Skeletal muscle satellite cell (primary cell): ENCODE results near the gene DMKN.

ENCODE experiments used
- H3K27me3 ChIP-seq: 2 replicates; pipeline ENCODE4 v1.7.0; 2013; ENCODE audit warnings: low read length; ENCODE audit not compliant: control insufficient read depth, insufficient read depth
- H3K36me3 ChIP-seq: 2 replicates; pipeline ENCODE4 v1.7.0; 2013; ENCODE audit warnings: mild to moderate bottlenecking, control low read depth, low read length; ENCODE audit not compliant: insufficient read depth
- H3K4me1 ChIP-seq: 2 replicates; pipeline ENCODE4 v1.7.0; 2013; ENCODE audit warnings: low read length; ENCODE audit not compliant: control insufficient read depth, insufficient read depth
- H3K4me2 ChIP-seq: 2 replicates; pipeline ENCODE4 v1.7.0; 2013; ENCODE audit warnings: mild to moderate bottlenecking, low read length
- H3K4me3 ChIP-seq: 2 replicates; pipeline ENCODE4 v1.7.0; 2013; ENCODE audit warnings: low read length
- H3K9ac ChIP-seq: 2 replicates; pipeline ENCODE4 v1.7.0; 2013; ENCODE audit warnings: mild to moderate bottlenecking, low read depth, low read length, moderate library complexity
- H3K9me3 ChIP-seq: replicated peaks from 2 replicates; pipeline ENCODE4 v1.7.0; 2013; ENCODE audit warnings: mild to moderate bottlenecking, control low read depth, low read length

DMKN gene

DNA sequence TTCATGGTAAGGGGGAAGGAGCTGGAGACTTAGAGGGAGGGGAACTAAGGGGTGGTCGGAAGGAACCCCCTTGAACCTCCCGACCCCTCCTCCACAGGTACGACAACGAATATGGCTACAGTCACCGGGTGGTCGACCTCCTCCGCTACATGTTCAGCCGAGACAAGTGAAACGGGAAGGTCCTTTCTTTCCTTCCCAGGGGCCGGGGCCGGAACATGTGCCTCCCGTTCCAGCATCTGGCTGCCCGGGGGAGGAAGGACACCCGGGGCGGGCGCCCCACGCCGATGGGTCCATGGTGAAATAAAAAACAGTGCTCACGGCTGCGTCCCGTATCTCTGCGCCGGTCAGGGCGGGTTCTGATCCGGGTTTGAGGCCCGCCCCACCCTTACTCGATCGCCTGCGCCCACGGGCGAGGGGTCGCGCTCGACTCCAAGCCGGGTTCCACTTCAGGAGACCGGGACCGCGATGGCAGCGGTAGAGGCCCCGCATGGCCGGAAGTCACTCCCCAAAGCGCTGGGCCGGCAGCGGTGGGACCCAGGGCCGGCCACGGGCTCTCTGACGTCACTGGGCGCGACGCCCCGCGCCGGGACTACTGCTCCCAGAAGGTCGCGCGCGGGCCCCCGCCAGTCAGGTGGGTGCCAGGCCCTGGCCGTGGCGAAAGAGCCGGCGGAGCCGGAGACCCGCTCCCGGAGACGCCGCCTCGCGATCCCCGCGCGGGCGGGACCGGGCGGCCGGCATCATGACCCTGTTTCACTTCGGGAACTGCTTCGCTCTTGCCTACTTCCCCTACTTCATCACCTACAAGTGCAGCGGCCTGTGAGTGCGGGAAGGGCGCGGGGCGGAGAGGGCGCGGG is 31.8 kb upstream of the DMKN start, which contains the start of gene TMEM147:
Gene TMEM147, plus strand, starts transcription at position 626 of the 854 bp plus-strand sequence. Its CDS starts 114 bp downstream, at position 740.
- Histone ChIP-seq H3K4me2 (peak within 1 kb of the TSS; percentile 99), H3K9me3 (no peaks in the 10 kb centered on the region), H3K4me3 (peak within 1 kb of the TSS; percentile 99), H3K4me1 (peaks cover 18% of the 10 kb centered on the region), H3K27me3 (no peaks in the 10 kb centered on the region), H3K36me3 (peaks cover 3% of the 10 kb centered on the region), H3K9ac (peak within 1 kb of the TSS; percentile 99)

DNA sequence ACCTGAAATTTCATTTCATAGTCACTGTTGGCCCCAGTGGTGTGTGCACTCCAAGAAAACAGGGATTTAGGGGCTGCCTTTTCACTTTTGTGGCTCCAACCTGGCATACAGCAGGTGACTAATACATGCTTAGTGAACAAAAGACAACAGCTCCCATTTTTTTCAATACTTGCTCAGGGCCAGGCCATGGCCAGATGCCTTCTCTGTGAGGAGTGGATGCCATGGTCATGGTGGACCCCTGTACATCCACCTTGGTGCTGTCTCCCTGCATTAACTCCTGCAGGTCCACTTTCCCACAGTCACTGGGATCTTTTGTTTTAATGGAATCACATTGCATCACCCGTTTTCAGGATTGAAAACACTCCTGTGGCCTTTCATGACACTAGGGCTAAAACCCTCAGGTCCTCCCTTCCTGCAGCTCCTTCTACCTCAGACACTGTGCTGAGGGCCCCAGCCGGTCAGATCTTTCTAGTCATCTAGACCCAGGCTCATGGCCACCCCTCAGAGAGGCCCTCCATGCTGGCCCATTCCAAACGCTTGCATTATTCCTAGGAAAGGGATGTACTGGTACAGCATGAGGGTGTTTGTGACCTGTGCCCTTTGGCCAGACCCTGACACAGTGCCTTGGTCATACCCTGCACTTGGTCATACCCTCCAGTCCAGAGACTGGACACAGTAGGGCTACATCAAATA is 30.8 kb upstream of the DMKN start:
- Histone ChIP-seq H3K4me1 (peaks cover 18% of the 10 kb centered on the region), H3K27me3 (no peaks in the 10 kb centered on the region), H3K36me3 (peaks cover 3% of the 10 kb centered on the region), H3K9me3 (no peaks in the 10 kb centered on the region), H3K4me3 (peak overlapping the region; percentile 99), H3K4me2 (peak overlapping the region; percentile 99), H3K9ac (peak overlapping the region; percentile 99)

DNA sequence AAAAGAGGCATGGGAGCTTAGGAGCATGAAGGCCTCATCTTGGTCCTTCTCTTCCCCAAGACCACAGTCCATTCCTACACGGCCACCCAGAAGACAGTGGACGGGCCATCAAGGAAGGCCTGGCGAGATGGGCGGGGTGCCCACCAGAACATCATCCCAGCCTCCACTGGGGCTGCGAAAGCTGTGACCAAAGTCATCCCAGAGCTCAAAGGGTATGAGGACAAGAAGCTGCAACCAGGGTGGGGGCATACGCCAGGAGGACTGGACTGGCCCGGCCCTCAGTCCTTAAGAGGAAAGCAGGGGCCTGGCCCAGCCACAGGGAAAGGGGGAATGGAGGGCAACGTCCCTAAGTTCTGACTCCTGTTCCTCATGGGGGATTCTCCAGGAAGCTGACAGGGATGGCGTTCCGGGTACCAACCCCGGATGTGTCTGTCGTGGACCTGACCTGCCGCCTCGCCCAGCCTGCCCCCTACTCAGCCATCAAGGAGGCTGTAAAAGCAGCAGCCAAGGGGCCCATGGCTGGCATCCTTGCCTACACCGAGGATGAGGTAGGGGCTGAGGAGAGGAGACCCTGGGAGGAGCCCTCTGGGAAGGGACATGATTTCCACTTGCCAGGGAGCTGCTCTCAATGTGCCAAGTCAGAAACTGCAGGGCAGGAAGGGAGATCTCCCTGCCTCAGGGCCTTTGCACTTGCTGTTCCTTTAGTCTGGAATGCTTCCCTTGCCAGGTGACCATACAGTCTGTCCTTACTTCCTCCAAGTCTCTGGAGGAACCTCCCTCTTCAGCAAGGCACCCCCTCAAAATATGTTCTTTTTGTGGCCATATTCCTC is 30.0 kb upstream of the DMKN start:
- Histone ChIP-seq H3K4me1 (peaks cover 18% of the 10 kb centered on the region), H3K4me2 (peak overlapping the region; percentile 99), H3K9ac (no peak overlapping the region), H3K9me3 (no peaks in the 10 kb centered on the region), H3K36me3 (peaks cover 2% of the 10 kb centered on the region), H3K4me3 (no peak overlapping the region), H3K27me3 (no peaks in the 10 kb centered on the region)

DNA sequence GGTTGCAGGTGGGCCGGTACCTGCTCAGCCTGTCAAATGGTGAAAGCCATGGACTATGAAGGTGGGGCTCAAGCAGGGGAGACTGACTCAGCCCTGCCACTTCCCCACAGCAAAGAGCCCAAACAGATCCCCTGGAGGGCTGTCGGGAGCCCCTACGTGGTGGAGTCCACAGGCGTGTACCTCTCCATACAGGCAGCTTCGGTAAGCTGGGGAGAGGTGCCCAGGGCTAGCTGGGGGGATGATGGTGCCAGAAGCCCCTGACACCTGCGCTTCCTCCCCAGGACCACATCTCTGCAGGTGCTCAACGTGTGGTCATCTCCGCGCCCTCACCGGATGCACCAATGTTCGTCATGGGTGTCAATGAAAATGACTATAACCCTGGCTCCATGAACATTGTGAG is 28.8 kb upstream of the DMKN start:
- no peak overlapping the region for H3K4me3 ChIP-seq

DNA sequence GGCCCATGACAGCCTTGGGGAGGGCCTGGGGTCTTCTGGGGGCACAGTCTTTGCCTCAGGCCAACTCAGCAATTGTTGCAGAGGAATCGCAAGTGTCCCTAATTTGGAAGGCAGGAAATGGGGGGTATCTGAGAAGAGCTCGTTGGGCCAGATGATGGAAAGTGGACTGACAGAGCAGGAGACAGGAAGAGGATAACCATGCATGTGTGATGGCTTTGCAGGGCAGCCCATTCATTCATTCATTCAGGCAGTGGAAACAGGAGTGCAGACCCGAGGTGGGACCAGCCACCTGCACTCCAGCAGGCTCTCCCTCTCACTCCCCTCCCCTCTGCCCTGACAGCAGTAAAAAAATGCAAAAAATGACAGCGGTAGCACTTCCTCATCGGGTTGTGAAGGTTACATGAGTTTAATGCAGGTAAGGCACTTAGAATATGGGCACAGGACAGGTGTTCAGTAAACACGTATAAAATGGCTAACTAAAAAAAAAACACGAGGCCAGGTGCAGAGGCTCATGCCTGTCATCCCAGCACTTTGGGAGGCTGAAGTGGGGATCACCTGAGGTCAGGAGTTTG is 27.0 kb upstream of the DMKN start:
- no peak overlapping the region for H3K4me2 ChIP-seq

More for the DNA sequence above, 28.8 kb upstream of the DMKN start:
- H3K9me3 ChIP-seq = no peaks in the 10 kb centered on the region
- no peaks in the 10 kb centered on the region for H3K27me3 ChIP-seq
- peaks cover 18% of the 10 kb centered on the region for H3K4me1 ChIP-seq
- no peak overlapping the region for H3K4me2 ChIP-seq
- H3K36me3 ChIP-seq = no peaks in the 10 kb centered on the region
- H3K9ac ChIP-seq = no peak overlapping the region

DNA sequence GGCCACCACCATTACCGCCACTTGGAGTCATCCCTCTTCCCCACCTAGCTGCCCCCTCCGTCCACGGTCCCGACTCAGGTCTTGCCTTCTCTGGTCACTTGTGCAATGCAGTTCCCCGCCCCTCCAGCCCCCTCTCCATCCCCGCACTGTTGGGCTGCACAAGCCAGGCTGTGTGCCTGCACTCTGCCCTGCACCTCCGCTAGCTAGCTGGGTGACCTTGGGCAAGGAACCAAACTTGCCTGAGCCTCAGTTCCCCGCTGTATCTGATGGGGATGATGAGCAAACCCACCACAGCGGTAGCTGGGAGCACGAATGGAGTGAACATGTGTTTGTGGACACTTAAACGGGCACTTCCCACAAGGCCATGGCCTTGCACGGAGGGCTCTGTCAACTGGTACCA is 26.4 kb upstream of the DMKN start:
- H3K4me3 ChIP-seq = no peak overlapping the region
- no peaks in the 10 kb centered on the region for H3K36me3 ChIP-seq
- H3K27me3 ChIP-seq = peaks cover 3% of the 10 kb centered on the region
- peaks cover 8% of the 10 kb centered on the region for H3K4me1 ChIP-seq
- H3K9ac ChIP-seq = no peak overlapping the region
- no peaks in the 10 kb centered on the region for H3K9me3 ChIP-seq
- H3K4me2 ChIP-seq = no peak overlapping the region

More for the DNA sequence above, 27.0 kb upstream of the DMKN start:
- Histone ChIP-seq H3K4me3 (no peak overlapping the region), H3K27me3 (no peaks in the 10 kb centered on the region), H3K4me1 (peaks cover 8% of the 10 kb centered on the region), H3K36me3 (no peaks in the 10 kb centered on the region), H3K9ac (no peak overlapping the region), H3K9me3 (no peaks in the 10 kb centered on the region)

DNA sequence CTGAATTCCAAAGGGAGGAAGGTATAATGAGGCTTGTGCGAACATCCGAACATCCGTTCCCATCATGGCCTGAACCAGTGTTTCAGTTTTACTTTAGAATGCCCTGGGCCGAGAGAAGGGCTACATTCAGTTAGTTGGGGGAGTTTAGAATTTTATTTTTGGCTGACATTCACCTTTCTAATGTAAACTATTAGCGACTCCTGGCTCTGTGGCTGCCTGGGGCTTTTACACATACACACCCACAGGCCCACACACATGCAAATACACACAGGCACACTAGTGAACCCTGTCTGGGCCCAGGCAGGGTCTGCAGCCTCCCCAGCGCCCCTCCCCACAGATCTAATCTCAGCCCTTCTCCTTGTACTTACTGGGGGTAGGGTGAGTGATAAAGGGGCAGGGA is 25.9 kb upstream of the DMKN start:
- H3K4me1 ChIP-seq = peaks cover 3% of the 10 kb centered on the region
- no peak overlapping the region for H3K9ac ChIP-seq
- no peak overlapping the region for H3K4me2 ChIP-seq
- H3K27me3 ChIP-seq = peaks cover 8% of the 10 kb centered on the region
- no peaks in the 10 kb centered on the region for H3K36me3 ChIP-seq
- H3K9me3 ChIP-seq = no peaks in the 10 kb centered on the region
- H3K4me3 ChIP-seq = no peak overlapping the region

DNA sequence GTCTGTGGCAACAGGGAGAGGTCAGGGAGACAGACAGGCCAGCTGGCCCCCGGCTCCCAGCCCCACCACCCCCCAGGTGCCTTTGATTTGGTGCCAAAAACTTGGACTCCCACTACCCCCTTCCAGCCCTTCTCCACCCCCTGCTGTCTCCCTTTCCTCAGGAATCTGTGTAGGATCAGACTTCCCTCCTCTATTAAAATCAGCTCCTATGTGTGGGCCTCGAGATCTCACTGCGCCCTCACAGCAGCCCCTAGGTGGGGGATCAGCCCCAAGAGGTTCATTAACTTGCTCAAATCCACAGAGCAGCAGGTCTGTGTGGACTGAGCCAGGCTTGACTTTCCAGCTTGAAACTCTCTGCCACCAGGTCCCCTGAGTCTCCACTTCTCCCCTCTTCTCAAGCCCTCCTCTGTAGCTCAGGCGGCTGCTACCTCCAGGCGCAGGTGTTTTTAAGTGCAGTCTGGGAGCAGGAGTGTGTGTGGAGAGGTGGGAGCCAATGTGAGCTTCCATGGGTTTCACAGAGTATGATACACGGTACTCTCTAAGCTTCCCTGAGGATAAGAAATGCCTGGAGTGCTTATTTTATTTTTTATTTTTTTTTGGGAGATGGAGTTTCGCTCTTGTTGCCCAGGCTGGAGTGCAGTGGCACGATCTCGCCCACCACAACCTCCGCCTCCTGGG is 21.5 kb upstream of the DMKN start:
- H3K4me1 ChIP-seq = no peaks in the 10 kb centered on the region
- no peaks in the 10 kb centered on the region for H3K36me3 ChIP-seq
- no peak overlapping the region for H3K4me3 ChIP-seq
- H3K9ac ChIP-seq = no peak overlapping the region
- H3K9me3 ChIP-seq = no peaks in the 10 kb centered on the region
- no peak overlapping the region for H3K4me2 ChIP-seq
- peaks cover 43% of the 10 kb centered on the region for H3K27me3 ChIP-seq

DNA sequence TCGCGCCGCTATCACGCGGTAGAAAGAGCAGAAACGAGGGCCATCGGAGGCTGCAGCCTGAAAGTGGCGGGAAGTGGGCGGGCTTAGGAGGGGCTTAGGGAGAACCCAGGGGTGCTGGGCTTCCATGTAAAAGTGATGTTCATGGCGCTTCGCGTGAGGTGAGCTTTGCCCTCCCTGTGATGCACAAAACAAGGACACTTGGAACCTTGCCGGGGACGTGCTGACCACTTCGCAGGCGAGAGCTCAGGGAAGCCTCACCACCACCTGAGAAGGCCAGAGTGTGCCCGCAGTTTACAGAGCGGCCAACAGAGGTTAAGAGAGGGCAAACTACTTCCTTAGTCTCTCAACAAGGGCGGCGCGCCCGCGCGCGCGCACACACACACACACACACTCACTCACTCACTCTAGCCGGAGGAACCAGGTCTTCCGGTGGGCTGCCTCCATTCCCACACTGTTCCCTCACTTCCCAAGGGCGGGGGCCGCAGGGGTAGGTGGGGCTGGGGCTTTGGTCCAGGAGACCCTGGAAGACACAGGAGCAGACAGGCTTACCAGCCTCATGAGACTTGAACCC is 20.5 kb upstream of the DMKN start:
- H3K4me2 ChIP-seq = peak overlapping the region; percentile 58
- no peak overlapping the region for H3K9ac ChIP-seq
- no peaks in the 10 kb centered on the region for H3K9me3 ChIP-seq
- no peak overlapping the region for H3K4me3 ChIP-seq
- H3K36me3 ChIP-seq = no peaks in the 10 kb centered on the region
- peaks cover 45% of the 10 kb centered on the region for H3K27me3 ChIP-seq
- no peaks in the 10 kb centered on the region for H3K4me1 ChIP-seq

DNA sequence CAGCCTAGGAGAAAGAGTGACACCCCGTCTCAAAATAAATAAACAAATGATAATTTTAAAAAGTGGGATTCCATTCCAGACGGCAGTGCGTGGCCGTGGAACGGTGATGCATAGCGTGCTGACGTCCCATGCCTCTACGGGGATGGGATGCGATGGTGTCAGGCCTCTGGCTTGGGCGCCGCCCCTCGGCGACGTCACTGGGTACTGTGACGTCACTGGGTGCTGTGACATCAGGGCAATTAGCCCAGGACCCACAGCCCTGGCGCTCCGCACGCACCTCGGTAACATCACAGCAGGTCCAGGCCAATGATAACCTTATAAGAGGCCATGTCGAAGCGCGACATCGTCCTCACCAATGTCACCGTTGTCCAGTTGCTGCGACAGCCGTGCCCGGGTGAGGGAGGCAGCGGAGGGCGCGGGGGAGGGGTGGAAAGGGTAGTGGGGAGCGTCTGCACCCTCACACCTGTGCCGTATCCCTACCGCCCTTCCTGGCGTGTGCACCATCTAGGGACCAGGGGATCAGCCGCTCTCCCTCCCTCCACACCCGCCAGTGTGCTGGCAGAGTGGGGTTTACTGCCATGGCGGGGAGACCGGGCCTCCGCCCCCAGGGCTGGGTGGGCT is 19.9 kb upstream of the DMKN start, which contains the start of gene GAPDHS:
Gene GAPDHS, plus strand, starts transcription at position 256 of the 621 bp plus-strand sequence. Its CDS starts 72 bp downstream, at position 328.
- no peak within 1 kb of the TSS for H3K9ac ChIP-seq
- no peak within 1 kb of the TSS for H3K4me3 ChIP-seq
- peaks cover 45% of the 10 kb centered on the region for H3K27me3 ChIP-seq

More for the DNA sequence above, 19.9 kb upstream of the DMKN start, which contains the start of gene GAPDHS:
- H3K9me3 ChIP-seq = no peaks in the 10 kb centered on the region
- no peaks in the 10 kb centered on the region for H3K36me3 ChIP-seq
- H3K4me1 ChIP-seq = peaks cover 4% of the 10 kb centered on the region
- H3K4me2 ChIP-seq = peak within 1 kb of the TSS; percentile 58
